ENCODE results near the gene MYO3A.

MYO3A gene

DNA sequence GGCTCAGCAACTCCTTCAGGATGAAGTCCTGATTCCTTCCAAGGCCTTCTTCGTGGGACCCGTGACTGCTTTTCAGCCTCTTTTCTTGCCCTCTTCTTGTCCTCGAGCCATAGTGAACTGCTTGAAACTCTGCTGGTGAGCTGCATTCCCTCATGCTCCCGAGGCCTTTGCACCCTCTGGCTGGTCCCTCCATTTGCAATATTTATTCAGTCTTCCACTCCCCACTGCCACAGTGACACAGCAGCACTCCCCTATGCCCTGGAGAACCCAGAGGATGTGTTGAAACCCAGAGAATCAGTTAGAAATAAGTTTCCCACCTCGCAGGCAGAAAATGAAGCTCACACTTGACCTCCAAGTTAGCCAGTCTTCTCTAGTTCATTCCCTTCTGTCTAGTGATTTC lies 260.2 kb downstream of the MYO3A start:
- no peak for DNase-seq (ENCODE audit: low spot score)
- no peak for TF ChIP-seq CTCF (IDR thresholded peaks at IDR 0.05; ENCODE audit: extremely low read depth, insufficient read depth, missing control alignments)
- in situ Hi-C loops (cut with MboI; ENCODE audit: low pct_unique_long_range_greater_than_20kb, low sequenced_read_pairs, unreplicated experiment): no loop called here

GRCh38 chr10:26197248-26197647 lies 263.2 kb downstream of the MYO3A start:
- TF ChIP-seq CTCF (IDR thresholded peaks at IDR 0.05; ENCODE audit: extremely low read depth, insufficient read depth, missing control alignments): no peak

GRCh38 chr10:26198119-26198518 lies 264.1 kb downstream of the MYO3A start:
- DNase-seq (ENCODE audit: low spot score): no peak
- in situ Hi-C loops (cut with MboI; ENCODE audit: low pct_unique_long_range_greater_than_20kb, low sequenced_read_pairs, unreplicated experiment): no loop called here
- TF ChIP-seq CTCF (IDR thresholded peaks at IDR 0.05; ENCODE audit: extremely low read depth, insufficient read depth, missing control alignments): no peak

More at GRCh38 chr10:26197248-26197647, 263.2 kb downstream of the MYO3A start:
- in situ Hi-C loops (cut with MboI; ENCODE audit: low pct_unique_long_range_greater_than_20kb, low sequenced_read_pairs, unreplicated experiment): no loop called here
- no peak for DNase-seq (ENCODE audit: low spot score)

- DNase-seq (ENCODE audit: low spot score): no peak
- TF ChIP-seq CTCF (IDR thresholded peaks at IDR 0.05; ENCODE audit: extremely low read depth, insufficient read depth, missing control alignments): no peak
- in situ Hi-C loops (cut with MboI; ENCODE audit: low pct_unique_long_range_greater_than_20kb, low sequenced_read_pairs, unreplicated experiment): no loop called here
Measured at GRCh38 chr10:26199841-26200240, 265.8 kb downstream of the MYO3A start.

- TF ChIP-seq CTCF (IDR thresholded peaks at IDR 0.05; ENCODE audit: extremely low read depth, insufficient read depth, missing control alignments): no peak
- no peak for DNase-seq (ENCODE audit: low spot score)
- in situ Hi-C loops (cut with MboI; ENCODE audit: low pct_unique_long_range_greater_than_20kb, low sequenced_read_pairs, unreplicated experiment): no loop called here
Measured at GRCh38 chr10:26205223-26205622, 271.2 kb downstream of the MYO3A start.

- DNase-seq (ENCODE audit: low spot score): no peak
- in situ Hi-C loops (cut with MboI; ENCODE audit: low pct_unique_long_range_greater_than_20kb, low sequenced_read_pairs, unreplicated experiment): no loop called here
- no peak for TF ChIP-seq CTCF (IDR thresholded peaks at IDR 0.05; ENCODE audit: extremely low read depth, insufficient read depth, missing control alignments)
Measured at GRCh38 chr10:26211781-26212444, 277.9 kb downstream of the MYO3A start.
